ENCODE data around the gene CIART.
"Not testable (repeated sequence)": the region's sequence is repeated elsewhere in the genome, so short reads cannot be mapped to it uniquely, and the experiment has no call there.

The CIART gene

DNA sequence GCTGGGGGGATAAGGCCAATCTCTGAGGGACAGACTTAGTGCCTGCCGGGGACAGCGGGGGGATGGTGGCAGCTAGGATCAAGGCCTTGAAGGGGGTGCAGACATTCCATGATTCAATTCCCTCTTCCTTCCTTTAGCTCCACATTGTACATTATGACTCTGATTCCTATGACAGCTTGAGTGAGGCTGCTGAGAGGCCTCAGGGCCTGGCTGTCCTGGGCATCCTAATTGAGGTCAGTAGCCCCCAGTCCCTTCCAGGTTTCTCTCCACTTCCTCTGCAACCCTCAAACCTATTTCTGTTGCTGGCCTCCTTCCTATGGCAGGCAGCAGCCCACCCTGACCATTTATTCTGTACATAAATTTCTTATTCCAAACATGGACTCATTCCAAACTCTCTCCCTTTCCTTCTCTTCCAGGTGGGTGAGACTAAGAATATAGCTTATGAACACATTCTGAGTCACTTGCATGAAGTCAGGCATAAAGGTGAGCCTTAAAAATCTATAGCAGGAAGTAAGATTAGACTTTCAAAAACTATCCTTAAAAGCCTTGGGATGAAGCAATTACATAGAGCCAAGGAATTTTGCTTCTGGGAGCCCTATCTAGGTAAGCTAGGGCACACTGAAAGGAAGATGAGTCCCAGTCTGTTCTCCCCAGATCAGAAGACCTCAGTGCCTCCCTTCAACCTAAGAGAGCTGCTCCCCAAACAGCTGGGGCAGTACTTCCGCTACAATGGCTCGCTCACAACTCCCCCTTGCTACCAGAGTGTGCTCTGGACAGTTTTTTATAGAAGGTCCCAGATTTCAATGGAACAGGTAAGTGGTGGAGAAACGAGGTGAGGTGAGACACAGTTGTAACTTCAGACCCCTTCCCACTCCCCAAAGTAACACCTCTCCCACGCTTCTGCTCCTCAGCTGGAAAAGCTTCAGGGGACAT, 19.7 kb upstream of the CIART start:
- DNase-seq = no peak

DNA sequence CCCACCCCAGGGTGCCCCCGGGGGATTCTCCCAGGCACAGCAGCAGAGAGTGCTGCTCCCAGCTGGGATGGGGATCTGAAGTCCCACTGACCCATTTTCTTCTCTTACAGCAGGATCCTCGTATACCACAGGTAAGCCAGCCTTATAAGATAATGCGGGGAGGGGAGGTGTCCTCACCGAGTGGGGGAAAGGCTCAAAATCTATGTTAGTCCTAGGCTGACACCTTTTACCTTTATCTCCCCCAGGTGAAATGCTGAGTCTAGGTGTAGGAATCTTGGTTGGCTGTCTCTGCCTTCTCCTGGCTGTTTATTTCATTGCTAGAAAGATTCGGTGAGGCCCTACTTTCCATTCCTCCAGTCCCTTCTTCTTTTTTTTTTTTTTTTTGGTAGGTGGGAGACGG, 18.8 kb upstream of the CIART start:
- DNase-seq = no peak

DNA sequence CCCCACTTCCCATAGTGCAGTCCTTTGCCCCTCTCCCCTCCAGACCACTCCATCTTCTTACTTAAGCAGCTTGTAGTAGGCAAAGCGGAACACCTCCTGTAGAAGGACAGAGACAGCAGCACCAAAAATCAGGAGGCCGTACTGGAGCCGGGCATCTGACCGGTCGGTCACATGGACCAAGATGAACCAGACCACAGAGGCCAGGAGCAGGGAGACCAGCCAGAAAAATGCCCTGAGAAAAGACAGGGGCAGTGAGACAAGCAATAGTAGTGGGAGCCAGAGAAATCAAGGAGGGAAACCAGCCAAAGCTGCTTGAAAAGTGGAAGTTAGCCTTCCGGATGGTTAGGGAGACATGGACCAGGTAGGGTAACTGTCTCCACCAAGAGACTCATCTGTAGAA, 14.5 kb upstream of the CIART start:
- DNase-seq = no peak

DNA sequence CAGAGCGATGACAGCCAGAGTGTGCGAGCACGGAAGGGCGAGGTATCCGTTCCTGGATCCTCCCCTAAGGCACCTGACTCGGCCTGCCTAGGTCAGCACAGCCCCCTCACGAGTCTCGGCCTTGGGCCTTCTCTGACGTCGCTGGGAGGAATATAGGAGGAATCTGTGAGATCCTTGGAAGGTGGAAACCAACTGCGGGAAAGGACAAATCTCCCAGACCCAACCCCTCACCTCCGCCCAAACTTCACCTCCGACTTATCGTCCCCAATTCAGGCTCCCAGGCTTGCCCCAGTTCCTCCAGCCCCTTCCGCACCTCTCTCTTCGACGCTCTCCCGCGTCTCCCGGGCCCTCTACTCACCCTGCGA, 14.0 kb upstream of the CIART start:
- no peak for DNase-seq

DNA sequence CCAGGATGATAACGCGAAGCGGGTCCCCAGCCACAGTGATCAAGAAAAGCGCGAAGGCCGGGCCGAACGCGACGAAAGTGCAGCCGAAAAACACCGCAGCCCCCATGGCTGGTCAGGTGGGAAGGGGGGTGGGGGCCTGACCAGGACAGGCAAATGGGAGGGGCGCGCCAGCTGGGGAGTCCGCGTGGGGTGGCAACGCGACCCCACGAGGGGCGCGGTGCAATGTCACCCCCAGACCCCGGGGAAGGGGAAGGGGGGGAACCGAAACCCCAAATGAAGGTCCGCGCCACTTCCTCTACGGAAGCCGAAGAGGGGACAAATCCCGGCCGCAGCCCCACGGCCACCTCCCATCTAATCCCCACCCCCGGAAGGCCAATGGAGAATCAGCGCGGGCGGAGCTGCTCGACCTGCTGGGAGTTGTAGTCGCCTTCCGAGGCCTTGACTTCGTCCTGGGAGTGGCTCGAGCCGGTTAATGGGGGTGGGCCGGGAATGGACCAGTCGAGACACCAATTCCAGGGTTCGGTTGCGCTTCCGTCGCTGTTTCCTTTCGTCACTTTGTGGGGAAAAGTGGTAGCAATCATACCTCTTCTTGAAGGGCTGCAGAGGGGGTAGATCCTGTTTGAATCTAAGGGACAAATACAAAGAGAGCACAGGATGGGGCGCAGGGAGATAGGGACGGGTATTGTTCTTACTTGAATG, 13.5 kb upstream of the CIART start, which contains the start of gene APH1A:
TSS of gene APH1A (minus strand) at position 312 of the 699 bp plus-strand sequence. CDS start at position 106, 206 bp downstream.
- DNase-seq = peak; percentile 92

DNA sequence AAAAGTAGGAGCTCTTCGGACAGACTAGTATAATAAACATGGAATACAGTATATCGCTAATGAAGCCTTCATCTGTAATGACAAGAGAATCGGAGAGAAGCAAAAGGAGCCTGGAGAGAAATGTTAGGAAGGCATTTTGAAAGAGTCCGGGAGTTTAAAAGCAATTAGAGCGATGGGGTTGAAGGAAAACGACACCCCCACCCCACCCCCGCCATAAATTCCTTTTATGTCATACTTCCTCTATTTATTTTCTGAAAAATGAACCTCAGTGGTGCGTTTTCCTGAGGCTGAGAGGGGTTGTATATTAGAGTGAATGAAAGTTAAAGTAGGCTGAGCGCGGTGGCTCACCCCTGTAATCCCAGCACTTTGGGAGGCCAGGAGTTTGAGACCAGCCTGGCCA, 12.9 kb upstream of the CIART start:
- DNase-seq = no peak

DNA sequence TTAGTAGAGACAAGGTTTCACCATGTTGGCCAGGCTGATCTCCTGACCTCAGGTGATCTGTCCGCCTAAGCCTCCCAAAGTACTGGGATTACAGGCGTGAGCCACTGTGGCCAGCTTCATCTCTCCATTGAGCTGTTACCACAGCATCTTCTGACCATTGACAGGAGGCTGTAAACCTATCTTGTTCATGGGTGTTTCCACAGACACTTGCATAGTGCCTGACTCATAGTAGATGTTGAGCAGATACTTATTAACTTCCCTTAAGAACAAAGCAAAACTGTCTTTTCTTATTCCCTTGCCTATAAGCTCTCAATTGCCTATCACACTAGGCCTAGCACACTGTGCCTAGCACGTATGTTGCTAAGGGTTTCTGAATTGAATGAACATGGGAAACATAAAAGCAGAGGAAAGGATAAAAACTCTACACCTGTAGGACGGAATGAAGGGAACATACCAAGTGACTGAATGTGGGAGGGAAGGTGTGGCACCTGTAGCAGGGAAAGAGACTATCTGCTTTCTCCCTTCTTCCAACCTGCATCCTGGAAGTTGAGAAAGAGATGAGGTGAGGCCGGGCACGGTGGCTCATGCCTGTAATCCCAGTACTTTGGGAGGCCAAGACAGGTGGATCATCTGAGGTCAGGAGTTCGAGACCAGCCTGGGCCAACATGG, 10.9 kb upstream of the CIART start:
- no peak for DNase-seq

DNA sequence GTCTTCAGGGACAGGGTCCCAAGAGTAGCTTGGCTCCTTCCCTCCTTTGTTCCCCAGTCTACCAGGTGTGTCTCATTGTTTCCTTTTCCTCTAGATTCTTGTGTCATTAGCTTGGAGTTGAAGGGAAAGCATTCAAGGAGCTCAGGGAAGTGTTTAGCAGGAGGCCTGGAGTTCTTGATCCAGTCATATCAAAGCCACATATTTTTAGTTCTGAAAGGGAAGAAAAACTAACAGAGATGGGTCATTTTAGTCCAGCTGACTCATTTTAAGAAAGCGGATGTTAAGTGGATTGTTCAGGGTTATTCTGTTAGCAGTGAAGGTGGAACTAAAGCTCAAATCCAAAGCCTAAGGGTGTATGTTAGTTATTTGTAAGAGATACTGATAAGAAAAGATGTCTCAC, 9.0 kb upstream of the CIART start:
- no peak for DNase-seq

DNA sequence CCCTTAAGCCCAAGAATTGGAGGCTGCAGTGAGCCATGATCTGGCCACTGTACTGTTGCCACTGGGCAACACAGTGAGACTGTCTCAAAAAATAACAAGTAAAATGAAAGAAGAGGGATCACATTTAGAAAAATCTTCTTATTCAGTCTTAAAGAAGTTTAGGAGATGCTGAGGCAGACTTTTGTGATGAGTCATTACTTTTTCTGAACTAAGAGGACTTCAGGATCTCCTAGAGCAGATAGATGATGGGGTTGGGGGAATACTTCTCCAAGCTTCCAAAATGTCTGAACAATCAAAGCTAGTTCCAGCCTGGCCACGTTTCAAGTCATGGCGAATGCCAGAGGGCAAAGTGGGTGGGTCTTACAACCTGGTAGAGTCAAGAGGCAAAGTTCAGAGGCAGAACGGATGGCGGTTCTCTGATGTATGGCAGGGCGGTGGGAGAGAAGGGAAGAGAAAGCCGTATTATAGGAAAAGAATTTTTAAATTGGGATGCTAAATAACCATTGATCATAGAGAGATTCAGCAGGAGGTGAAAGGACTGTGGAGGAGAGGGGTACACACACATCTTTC, 2.1 kb upstream of the CIART start:
- DNase-seq = no peak

DNA sequence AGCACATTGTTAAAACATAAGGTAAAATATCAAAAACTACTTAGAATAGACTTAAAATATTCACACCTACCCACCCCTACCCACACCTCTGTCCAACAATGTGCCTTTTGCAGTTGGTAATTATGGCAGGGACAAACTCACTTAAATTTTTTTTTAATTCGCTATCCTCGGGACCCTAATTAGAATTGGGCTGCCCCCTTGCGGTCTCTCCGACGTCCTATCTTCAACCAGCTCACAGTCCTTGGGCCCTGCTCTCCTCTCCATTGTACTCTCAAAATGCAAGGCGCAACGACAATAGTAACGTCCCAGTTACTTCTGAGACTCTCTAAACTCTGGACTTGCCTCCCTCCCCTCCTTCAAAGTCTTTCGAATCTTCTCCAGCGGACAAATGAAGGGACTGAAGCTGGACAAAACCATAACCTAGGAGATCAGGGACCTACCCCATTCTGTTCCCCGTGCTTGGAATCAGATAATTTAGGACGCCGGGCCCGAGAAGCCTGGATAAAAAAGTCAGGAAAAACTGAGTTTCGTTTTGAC, 1.1 kb upstream of the CIART start:
- DNase-seq = peak; percentile 81

DNA sequence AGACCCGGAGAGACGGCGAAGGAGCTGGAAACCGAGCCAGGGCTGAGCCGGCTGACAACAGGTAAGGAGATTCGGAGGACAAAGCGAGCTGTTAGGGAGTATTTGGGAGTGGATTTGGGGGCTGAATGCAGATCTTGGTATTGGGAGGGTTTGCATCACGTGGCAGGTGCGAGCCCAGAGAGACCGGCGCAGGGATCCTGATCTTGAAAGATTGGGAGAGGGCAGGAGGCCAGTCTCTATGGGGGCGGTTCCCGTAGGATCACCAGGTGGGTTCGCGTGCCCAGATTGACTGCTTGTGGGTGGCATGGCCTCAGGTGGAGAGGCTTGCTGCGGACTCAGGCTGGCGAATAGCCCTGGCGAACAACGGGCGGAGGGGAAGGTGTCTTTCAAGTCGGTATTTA, 204 bp downstream of the CIART start:
- no peak for DNase-seq

DNA sequence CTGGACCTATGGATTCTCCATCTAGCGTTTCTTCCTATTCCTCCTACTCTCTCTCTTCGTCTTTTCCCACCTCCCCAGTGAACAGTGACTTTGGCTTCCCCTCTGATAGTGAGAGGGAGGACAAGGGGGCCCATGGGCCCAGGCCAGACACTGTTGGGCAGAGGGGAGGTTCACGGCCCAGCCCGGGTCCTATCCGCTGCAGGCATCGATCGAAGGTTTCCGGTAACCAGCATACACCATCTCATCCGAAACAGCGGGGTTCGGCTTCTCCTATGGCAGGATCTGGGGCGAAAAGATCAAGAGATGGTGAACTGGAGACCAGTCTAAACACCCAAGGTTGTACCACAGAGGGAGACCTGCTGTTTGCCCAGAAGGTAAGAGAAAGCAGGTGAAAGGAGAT, 906 bp downstream of the CIART start:
- no peak for DNase-seq

DNA sequence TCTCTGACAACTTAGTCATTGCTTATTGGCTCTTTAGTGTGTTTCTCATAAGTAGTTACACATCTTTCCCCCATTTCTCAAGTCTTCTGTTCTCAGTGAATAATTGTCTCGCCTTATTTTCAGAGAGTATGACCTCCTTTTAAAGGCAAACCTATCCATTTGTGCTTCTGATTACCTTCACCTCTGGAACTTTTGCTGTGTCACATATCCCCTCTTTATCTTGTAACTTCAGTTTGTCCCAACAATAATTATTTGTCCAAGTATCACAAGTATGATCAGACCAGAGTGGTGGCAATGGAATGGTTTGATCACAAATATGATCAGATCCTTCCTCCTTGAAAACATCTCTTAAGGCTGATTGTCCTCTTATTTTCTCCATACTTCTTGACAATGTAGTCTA, 6.0 kb downstream of the CIART start:
- no peak for DNase-seq

DNA sequence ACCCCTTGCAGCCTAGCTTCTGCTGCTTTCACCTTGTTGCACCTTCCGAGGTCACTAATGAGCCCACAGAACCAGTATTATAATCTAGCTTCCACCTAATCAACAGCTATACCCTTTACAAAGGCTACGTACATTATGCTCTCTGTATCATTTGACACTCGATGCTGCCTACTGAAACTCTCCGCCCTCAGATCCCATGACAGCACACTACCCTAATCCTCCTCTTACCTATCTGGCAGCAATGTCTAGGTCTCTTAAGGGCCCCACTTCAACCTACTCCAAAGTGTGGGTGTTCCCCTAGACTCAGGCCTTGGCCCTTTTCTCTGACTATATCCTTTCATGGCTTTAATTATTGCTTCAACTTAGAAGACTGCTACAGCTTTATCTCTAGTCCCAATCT, 6.5 kb downstream of the CIART start:
- no peak for DNase-seq

DNA sequence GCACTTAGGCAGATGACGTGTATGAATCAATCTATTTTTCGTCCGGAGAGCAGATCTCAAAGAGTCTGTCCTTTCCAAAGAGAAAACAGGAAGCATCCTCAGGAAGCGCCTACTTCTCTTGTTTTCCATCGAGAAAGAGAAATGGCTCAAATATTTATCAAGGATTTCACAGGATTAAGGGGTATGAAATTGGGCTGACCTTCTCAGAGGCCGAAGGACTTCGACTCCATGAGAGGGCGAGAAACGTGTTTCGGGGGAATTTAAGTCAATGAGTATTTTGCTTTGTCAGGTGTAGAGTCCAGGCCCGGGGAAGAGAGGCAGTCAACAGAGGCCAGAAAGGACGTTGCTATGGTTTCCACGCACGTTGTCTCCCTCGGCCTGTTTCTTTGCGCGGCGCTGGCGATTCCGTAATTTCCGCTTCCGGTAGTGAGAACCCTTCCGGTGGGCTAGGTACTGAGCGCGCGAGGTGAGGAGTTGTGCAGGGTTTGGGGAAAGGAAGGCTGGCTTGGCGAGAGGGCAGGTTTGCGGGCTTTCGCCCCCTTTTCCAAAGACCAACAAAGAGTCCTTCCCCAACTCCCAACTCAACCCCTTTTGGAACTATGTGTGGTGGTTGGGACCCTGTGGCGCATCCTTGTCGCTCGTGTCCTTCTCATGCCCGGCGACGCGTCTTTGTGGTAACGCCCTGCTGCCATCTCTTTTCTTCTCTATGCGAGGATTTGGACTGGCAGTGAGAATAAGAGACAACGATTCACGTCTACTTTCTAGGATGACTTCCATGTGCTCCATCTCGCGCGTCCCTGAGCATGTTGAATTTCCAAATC, 11.3 kb downstream of the CIART start, which contains the start of gene MRPS21:
TSS of gene MRPS21 (plus strand) at position 429 of the 821 bp plus-strand sequence. CDS start 506 bp downstream, outside the sequence.
- peak; percentile 92 for DNase-seq

DNA sequence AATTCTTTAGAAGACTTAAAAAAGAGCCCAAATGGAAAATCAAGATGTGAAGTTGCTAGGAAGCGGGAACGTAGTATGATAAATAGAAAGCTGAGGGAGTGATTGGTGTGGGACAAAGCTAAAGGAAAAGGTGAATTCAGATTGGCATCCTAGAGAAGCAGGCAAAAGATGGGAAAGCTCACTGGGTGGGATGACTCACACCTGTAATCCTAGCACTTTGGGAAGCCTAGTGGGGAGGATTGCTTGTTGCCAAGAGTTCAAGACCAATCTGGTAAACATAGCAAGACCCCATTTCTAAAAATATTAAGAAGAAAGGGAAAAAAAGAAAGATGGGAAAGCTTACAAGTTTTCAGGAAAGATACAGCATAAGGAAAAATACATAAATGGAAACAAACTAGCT, 13.1 kb downstream of the CIART start:
- DNase-seq = no peak

DNA sequence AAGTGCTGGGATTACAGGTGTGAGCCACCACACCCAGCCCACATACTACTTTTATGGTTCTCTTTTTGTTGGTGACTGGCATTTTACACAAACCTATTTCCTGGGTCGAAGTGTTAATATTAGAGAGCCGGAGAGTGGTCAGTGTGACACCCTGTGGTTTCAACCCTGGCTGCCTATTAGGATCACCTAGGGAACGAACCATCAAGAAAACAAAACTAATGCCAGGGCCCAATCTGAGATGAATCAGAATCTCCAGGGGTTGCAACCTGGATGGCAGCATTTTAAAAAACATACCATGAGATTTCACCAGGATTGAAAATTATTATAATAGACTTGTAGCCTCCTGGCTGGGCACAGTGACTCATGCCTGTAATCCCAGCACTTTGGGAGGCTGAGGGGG, 17.4 kb downstream of the CIART start:
- no peak for DNase-seq

DNA sequence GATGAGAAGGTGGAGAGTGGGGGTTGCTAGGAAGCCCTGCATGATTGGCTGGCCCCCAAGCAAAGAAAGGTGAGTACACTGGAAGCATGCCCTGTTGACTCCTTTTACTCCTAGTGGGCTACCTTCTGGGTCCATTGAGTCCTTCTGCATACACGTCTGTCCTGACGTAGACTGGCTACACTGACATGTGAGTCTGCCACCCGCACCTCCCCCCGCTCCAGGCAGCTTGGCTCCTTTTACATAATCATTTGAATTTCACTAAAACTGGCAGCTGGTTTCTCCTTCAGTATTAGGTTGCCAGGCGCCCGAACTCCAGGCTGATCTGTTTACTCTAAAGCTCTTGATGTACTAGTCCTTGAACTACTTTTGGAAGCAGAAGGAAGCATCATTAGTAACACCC, 20.0 kb downstream of the CIART start:
- no peak for DNase-seq

DNA sequence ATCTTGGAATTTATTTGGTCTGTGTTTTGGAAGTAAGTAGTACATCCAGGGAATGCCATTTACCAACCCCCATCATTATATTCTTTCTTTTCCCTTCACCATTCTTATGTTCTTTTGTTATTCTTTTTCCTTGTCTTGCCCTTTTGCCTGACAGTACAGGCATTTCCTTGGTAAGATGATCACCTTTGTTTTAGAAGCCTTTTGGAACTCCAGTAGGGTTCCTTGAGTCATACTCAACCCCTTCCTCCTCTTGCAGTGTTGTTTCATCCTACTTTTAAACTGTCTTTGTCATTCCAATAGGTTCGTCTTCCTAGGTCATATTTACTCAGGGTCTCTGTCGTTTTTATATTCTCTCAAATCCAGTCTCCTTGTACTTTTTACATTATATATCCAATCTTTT, 20.5 kb downstream of the CIART start:
- no peak for DNase-seq

DNA sequence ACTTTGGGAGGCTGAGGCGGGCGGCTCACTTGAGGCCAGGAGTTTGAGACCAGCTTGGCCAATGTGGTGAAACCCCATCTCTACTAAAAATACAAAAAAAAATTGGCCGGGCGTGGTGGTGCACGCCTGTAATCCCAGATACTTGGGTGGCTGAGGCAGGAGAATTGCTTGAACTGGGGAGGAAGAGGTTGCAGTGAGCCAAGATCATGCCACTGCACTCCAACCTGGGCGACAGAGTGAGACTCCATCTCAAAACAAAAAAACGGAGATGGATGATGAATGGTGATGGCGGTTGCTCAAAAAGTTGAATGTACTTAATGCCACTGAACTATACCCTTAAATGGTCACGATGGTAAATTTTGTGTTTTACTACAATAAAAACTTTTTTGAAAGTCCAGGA, 26.2 kb downstream of the CIART start:
- DNase-seq = not testable (repeated sequence)

DNA sequence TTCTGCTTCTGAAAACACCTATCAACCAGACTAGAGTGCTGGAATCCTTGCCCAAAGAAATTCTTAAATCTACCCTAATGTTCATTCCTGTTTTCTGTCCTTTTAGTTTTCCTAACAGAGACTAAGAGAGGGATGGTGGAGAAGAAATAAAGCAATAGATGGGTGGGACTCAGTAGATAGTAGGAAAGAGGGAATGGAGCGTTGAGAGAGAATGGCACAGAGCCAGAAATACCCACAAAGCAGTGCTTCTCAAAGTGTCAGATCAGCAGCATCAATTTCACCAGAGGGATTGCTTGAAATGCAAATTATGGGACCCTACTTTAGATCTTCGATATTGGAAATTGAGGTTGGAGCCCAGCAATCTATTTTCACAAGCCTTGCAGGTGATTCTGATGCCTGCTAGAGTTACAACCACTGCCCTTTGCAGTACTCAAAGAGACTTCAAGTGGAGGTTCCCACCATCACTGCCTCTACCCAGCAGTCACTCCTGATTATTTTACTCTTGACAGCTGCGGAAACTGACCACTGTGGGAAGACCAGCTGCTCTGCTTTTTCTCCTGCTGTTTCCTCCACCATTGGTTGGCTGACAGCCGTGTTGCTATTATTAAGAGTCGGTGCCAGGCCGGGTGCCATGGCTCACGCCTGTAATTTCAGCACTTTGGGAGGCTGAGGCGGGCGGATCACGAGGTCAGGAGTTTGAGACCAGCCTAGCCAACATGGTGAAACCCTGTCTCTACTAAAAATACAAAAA, 27.6 kb downstream of the CIART start:
- peak; percentile 53 for DNase-seq
